OCI-LY1 (cell line): ENCODE measurements around the gene SUGCT.
"Not testable (repeated sequence)": the region's sequence is repeated elsewhere in the genome, so short reads cannot be mapped to it uniquely, and the experiment has no call there.

Source experiments
- H2AFZ ChIP-seq: fragments of 200-600 bp; sonication (generic), shearing (Covaris generic); 2 replicates; pipeline ENCODE4 v1.6.0; 2014; ENCODE audit warnings: antibody characterized with exemption, mild to moderate bottlenecking, low read length
- H3F3A ChIP-seq: fragments of 200-600 bp; sonication (generic), shearing (Covaris generic); 2 replicates; pipeline ENCODE4 v1.6.0; 2014; ENCODE audit warnings: mild to moderate bottlenecking, antibody characterized with exemption, low read length, moderate library complexity; ENCODE audit not compliant: insufficient read depth
- H3K27ac ChIP-seq: fragments of 200-600 bp; sonication (generic); 2 replicates; pipeline ENCODE4 v1.5.1; 2014; ENCODE audit warnings: low read length, mixed run types, mild to moderate bottlenecking, low read depth; ENCODE audit not compliant: poor library complexity, severe bottlenecking
- H3K27me3 ChIP-seq: fragments of 200-600 bp; sonication (generic); 2 replicates; pipeline ENCODE4 v1.6.0; 2014; ENCODE audit warnings: antibody characterized with exemption, mild to moderate bottlenecking, low read length, moderate library complexity; ENCODE audit not compliant: insufficient read depth
- H3K36me3 ChIP-seq: fragments of 200-600 bp; sonication (generic); 2 replicates; pipeline ENCODE4 v1.6.1; 2014; ENCODE audit warnings: mild to moderate bottlenecking, antibody characterized with exemption, low read length, moderate library complexity, mixed read lengths; ENCODE audit not compliant: insufficient read depth
- H3K4me1 ChIP-seq: fragments of 200-600 bp; sonication (generic); 2 replicates; pipeline ENCODE4 v1.5.1; 2014; ENCODE audit warnings: mild to moderate bottlenecking, low read length, moderate library complexity; ENCODE audit not compliant: insufficient read depth, severe bottlenecking
- H3K4me2 ChIP-seq: fragments of 200-600 bp; sonication (generic), shearing (Covaris generic); 2 replicates; pipeline ENCODE4 v1.6.1; 2014; ENCODE audit warnings: low read length
- H3K4me3 ChIP-seq: fragments of 200-600 bp; sonication (generic); 2 replicates; pipeline ENCODE4 v1.5.1; 2014; ENCODE audit warnings: low read length, low read depth, mild to moderate bottlenecking, mixed read lengths; ENCODE audit not compliant: poor library complexity, severe bottlenecking
- H3K79me2 ChIP-seq: fragments of 200-600 bp; shearing (Covaris generic); 2 replicates; pipeline ENCODE4 v1.6.1; 2016; ENCODE audit warnings: mixed run types, low read length, mixed read lengths; ENCODE audit not compliant: insufficient read depth
- H3K9ac ChIP-seq: fragments of 200-600 bp; sonication (generic), shearing (Covaris generic); 2 replicates; pipeline ENCODE4 v1.6.1; 2014; ENCODE audit warnings: mild to moderate bottlenecking, low read length, mixed read lengths
- H3K9me2 ChIP-seq: fragments of 200-600 bp; sonication (generic), shearing (Covaris generic); 2 replicates; pipeline ENCODE4 v1.6.1; 2014; ENCODE audit warnings: low read depth, mild to moderate bottlenecking, low read length, mixed read lengths
- H3K9me3 ChIP-seq: fragments of 200-600 bp; shearing (Covaris generic); 2 replicates; pipeline ENCODE4 v1.6.1; 2014; ENCODE audit warnings: low read length, mixed read lengths
- H4K20me1 ChIP-seq: fragments of 200-600 bp; sonication (generic), shearing (Covaris generic); 2 replicates; pipeline ENCODE4 v1.6.0; 2016; ENCODE audit warnings: mild to moderate bottlenecking, low read length; ENCODE audit not compliant: insufficient read depth
- EZH2 ChIP-seq: fragments of 200-600 bp; sonication (generic), shearing (Covaris generic); IDR thresholded peaks from 2 replicates; pipeline ENCODE4 v1.8.0; 2017; ENCODE audit warnings: borderline replicate concordance, mixed run types, mild to moderate bottlenecking, antibody characterized with exemption, low read length, moderate library complexity, mixed read lengths
- TF ChIP-seq, protein P1 (sequence below): fragments of 200-600 bp; sonication (generic), shearing (Covaris generic); IDR thresholded peaks from 2 replicates; pipeline ENCODE4 v1.5.1; 2017; ENCODE audit warnings: mild to moderate bottlenecking, antibody characterized with exemption, low read length, moderate library complexity, mixed read lengths

The SUGCT gene

GRCh38 chr7:40120020-40120419 lies 14.8 kb upstream of the SUGCT start:
- H3K9ac ChIP-seq = no peak overlapping the region
- no peaks in the 10 kb centered on the region for H3K79me2 ChIP-seq
- no peaks in the 10 kb centered on the region for H4K20me1 ChIP-seq
- no peak overlapping the region for H3K4me2 ChIP-seq
- no peaks in the 10 kb centered on the region for H3K9me2 ChIP-seq
- H3K36me3 ChIP-seq = no peaks in the 10 kb centered on the region
- H3K4me3 ChIP-seq = no peak overlapping the region
- no peaks in the 10 kb centered on the region for H3F3A ChIP-seq
- H3K4me1 ChIP-seq = no peaks in the 10 kb centered on the region
- no peaks in the 10 kb centered on the region for H3K27me3 ChIP-seq
- no peak overlapping the region for H2AFZ ChIP-seq
- no peaks in the 10 kb centered on the region for H3K9me3 ChIP-seq
- TF ChIP-seq EZH2 = no peak
- TF ChIP-seq, protein P1, sequence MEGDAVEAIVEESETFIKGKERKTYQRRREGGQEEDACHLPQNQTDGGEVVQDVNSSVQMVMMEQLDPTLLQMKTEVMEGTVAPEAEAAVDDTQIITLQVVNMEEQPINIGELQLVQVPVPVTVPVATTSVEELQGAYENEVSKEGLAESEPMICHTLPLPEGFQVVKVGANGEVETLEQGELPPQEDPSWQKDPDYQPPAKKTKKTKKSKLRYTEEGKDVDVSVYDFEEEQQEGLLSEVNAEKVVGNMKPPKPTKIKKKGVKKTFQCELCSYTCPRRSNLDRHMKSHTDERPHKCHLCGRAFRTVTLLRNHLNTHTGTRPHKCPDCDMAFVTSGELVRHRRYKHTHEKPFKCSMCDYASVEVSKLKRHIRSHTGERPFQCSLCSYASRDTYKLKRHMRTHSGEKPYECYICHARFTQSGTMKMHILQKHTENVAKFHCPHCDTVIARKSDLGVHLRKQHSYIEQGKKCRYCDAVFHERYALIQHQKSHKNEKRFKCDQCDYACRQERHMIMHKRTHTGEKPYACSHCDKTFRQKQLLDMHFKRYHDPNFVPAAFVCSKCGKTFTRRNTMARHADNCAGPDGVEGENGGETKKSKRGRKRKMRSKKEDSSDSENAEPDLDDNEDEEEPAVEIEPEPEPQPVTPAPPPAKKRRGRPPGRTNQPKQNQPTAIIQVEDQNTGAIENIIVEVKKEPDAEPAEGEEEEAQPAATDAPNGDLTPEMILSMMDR = no peak
- no peak overlapping the region for H3K27ac ChIP-seq

DNA sequence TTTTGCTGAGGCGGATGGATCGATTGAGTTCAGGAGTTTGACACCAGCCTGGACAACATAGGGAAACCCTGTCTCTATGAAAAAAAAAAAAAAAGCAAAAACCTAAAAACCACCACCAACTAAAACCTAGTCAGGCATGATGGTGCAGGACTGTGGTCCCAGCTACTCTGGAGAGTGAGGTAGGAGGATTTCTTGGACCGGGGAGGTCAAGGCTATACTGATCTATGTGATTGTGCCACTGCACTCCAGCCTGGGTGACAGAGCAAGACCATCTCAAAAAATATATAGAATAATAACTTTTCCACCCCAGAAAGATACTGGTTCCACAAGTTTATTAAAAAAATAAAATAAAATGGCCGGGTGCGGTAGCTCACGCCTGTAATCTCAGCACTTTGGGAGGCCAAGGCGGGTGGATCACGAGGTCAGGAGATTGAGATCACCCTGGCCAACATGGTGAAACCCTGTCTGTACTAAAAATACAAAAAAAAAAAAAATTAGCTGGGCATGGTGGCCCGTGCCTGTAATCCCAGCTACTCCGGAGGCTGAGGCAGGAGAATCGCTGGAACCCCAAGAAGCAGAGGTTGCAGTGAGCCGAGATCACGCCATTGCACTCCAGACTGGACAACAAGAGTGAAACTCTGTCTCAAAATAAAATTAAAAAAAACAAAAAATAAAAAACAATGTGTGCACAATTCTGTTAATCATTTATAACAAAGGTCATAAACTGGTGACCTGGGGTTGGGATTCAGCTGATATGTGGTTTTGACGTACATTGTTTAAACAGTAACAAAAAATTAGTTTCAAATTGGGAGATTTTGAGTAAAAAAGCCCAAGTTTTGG lies 12.5 kb upstream of the SUGCT start:
- not testable (repeated sequence) for H3K79me2 ChIP-seq, H3K36me3 ChIP-seq, H3F3A ChIP-seq, H3K9ac ChIP-seq, H3K4me2 ChIP-seq, H3K4me3 ChIP-seq, H2AFZ ChIP-seq, H4K20me1 ChIP-seq, H3K4me1 ChIP-seq, H3K27ac ChIP-seq, H3K9me2 ChIP-seq, H3K9me3 ChIP-seq, H3K27me3 ChIP-seq

- H4K20me1 ChIP-seq = no peaks in the 10 kb centered on the region
- no peaks in the 10 kb centered on the region; the same call in 1 of the 2 replicates for H3K79me2 ChIP-seq
- no peak overlapping the region for H3K9ac ChIP-seq
- no peaks in the 10 kb centered on the region for H3K4me1 ChIP-seq
- no peaks in the 10 kb centered on the region for H3K36me3 ChIP-seq
- no peaks in the 10 kb centered on the region for H3K9me2 ChIP-seq
- no peak overlapping the region for H2AFZ ChIP-seq
- H3K9me3 ChIP-seq = no peaks in the 10 kb centered on the region
- H3K27ac ChIP-seq = no peak overlapping the region
- no peak for TF ChIP-seq EZH2
- TF ChIP-seq, protein P1 = no peak
- no peak overlapping the region for H3K4me2 ChIP-seq
- H3K4me3 ChIP-seq = no peak overlapping the region
- no peaks in the 10 kb centered on the region for H3F3A ChIP-seq
- H3K27me3 ChIP-seq = no peaks in the 10 kb centered on the region
Observed at GRCh38 chr7:40122940-40123254, 11.9 kb upstream of the SUGCT start.
